Thoracic aorta (tissue), 2 donors: Measurements from ENCODE around the gene SMARCC2. TPM values are rescaled to one million over a fixed set of nuclear protein-coding genes. Genes with fewer than 3 reads are reported as not detected.
A peak's percentile ranks its signal among the peaks of the same experiment; 100 is the strongest.

Experiments
- ATAC-seq: fragments of 150-250 bp; one replicate; pipeline ENCODE4 v1.8.0; 2017; ENCODE audit warnings: low read depth; ENCODE audit not compliant: insufficient number of reproducible peaks, low FRiP score
- DNase-seq: peaks from one replicate; pipeline ENCODE4 v3.0.0-alpha.2; 2020; ENCODE audit warnings: low spot score
- H3K27ac ChIP-seq, 2 donors: fragments of 200-600 bp; sonication (generic); 1 replicate in 1 of 2; 2 replicates in 1 of 2; pipeline ENCODE4 v1.5.1; 2016; ENCODE audit warnings: mild to moderate bottlenecking in 2 of 2, moderate library complexity in 2 of 2
- H3K27me3 ChIP-seq: fragments of 200-600 bp; sonication (generic); replicated peaks from 2 replicates; pipeline ENCODE4 v1.6.0; 2016; ENCODE audit warnings: mild to moderate bottlenecking; ENCODE audit not compliant: insufficient read depth
- H3K36me3 ChIP-seq: fragments of 200-600 bp; sonication (generic); one replicate; pipeline ENCODE4 v1.5.1; 2016
- H3K4me1 ChIP-seq, 2 donors: fragments of 200-600 bp; sonication (generic); 1 replicate in 1 of 2; 2 replicates in 1 of 2; pipeline versions ENCODE4 v1.5.1 to v1.6.0; 2016; ENCODE audit warnings: low read depth in 2 of 2, mild to moderate bottlenecking in 1 of 2; ENCODE audit not compliant: control insufficient read depth in 1 of 2
- H3K4me3 ChIP-seq: fragments of 200-600 bp; sonication (generic); 2 replicates; pipeline ENCODE4 v1.5.1; 2016; ENCODE audit warnings: mild to moderate bottlenecking
- H3K9me3 ChIP-seq: fragments of 200-600 bp; sonication (generic); 2 replicates; pipeline ENCODE4 v1.5.1; 2016
- CTCF ChIP-seq: fragments of 200-600 bp; sonication (generic); IDR thresholded peaks from one replicate; pipeline ENCODE4 v1.5.1; 2019; ENCODE audit warnings: antibody characterized with exemption
- total RNA-seq, 2 donors: library from RNA; depleted of rRNA; stranded (reverse); fragments of >200 nt; gene quantifications; one replicate each; pipeline versions ENCODE4 v1.1.0 to v1.2.3, GENCODE V29; 2016

Gene SMARCC2
- total RNA-seq, 2 donors from 2014 or later = 68.6 to 109 TPM

GRCh38 chr12:56164345-56164729 is 24.9 kb downstream of the SMARCC2 start:
- H3K36me3 ChIP-seq = peaks cover 50% of the 10 kb centered on the region

GRCh38 chr12:56163533-56164344 is 25.5 kb downstream of the SMARCC2 start:
- ATAC-seq (no peak), DNase-seq (no peak)
- H3K9me3 ChIP-seq = no peaks in the 10 kb centered on the region
- H3K4me3 ChIP-seq = no peak overlapping the region
- peak overlapping the region in 1 of 2 donors; percentile 8 for H3K27ac ChIP-seq
- peaks cover 44% of the 10 kb centered on the region for H3K36me3 ChIP-seq
- no peaks in the 10 kb centered on the region for H3K27me3 ChIP-seq
- peaks cover 15 to 35% of the 10 kb centered on the region in 2 donors for H3K4me1 ChIP-seq
- no peak for TF ChIP-seq CTCF

More at GRCh38 chr12:56164345-56164729, 24.9 kb downstream of the SMARCC2 start:
- H3K4me3 ChIP-seq = no peak overlapping the region
- H3K27me3 ChIP-seq = no peaks in the 10 kb centered on the region
- ATAC-seq (no peak), DNase-seq (no peak)
- TF ChIP-seq CTCF = no peak
- no peak overlapping the region for H3K27ac ChIP-seq
- H3K4me1 ChIP-seq = peaks cover 15 to 35% of the 10 kb centered on the region in 2 donors
- H3K9me3 ChIP-seq = no peaks in the 10 kb centered on the region

GRCh38 chr12:56162468-56163290 is 26.6 kb downstream of the SMARCC2 start:
- Histone ChIP-seq H3K4me3 (no peak overlapping the region), H3K36me3 (peaks cover 42% of the 10 kb centered on the region), H3K27ac (peak overlapping the region in 1 of 2 donors; percentile 90), H3K4me1 (peaks cover 15 to 35% of the 10 kb centered on the region in 2 donors), H3K27me3 (no peaks in the 10 kb centered on the region), H3K9me3 (no peaks in the 10 kb centered on the region)
- DNase-seq (no peak), ATAC-seq (no peak)
- no peak for TF ChIP-seq CTCF

GRCh38 chr12:56161690-56162351 is 27.5 kb downstream of the SMARCC2 start:
- ATAC-seq (no peak), DNase-seq (no peak)
- no peak for TF ChIP-seq CTCF
- peaks cover 17 to 42% of the 10 kb centered on the region in 2 donors for H3K4me1 ChIP-seq
- peak overlapping the region; percentile 90 to 92 for H3K27ac ChIP-seq
- peak overlapping the region; percentile 81 for H3K4me3 ChIP-seq
- no peaks in the 10 kb centered on the region for H3K9me3 ChIP-seq
- H3K36me3 ChIP-seq = peaks cover 42% of the 10 kb centered on the region
- H3K27me3 ChIP-seq = no peaks in the 10 kb centered on the region
